H9 (cell line): ENCODE data around the gene FHOD3. TPM values are rescaled to one million over a fixed set of nuclear protein-coding genes. Genes with fewer than 3 reads are reported as not detected.

Source experiments
- DNase-seq: peaks from one replicate; pipeline ENCODE4 v3.0.0-alpha.2; 2017
- H2AFZ ChIP-seq: one replicate; pipeline ENCODE4 v1.6.1; 2013; ENCODE audit warnings: mild to moderate bottlenecking, low read length, control low read depth, moderate library complexity
- H2AK5ac ChIP-seq: 2 replicates; pipeline ENCODE4 v1.6.1; 2013; ENCODE audit warnings: low read length, control low read depth, mixed read lengths; ENCODE audit not compliant: insufficient read length
- H2BK120ac ChIP-seq: one replicate; pipeline ENCODE4 v1.6.1; 2013; ENCODE audit warnings: low read depth, mild to moderate bottlenecking, low read length, control low read depth, inconsistent platforms; ENCODE audit not compliant: poor library complexity, severe bottlenecking
- H2BK12ac ChIP-seq: 2 replicates; pipeline ENCODE4 v1.6.1; 2013; ENCODE audit warnings: low read length, control low read depth, mixed read lengths, low read depth; ENCODE audit not compliant: insufficient read length
- H2BK15ac ChIP-seq: 2 replicates; pipeline ENCODE4 v1.6.1; 2013; ENCODE audit warnings: low read depth, low read length, control low read depth
- H2BK20ac ChIP-seq: one replicate; pipeline ENCODE4 v1.6.1; 2013; ENCODE audit warnings: low read depth, mild to moderate bottlenecking, low read length, control low read depth, inconsistent platforms; ENCODE audit not compliant: poor library complexity, severe bottlenecking
- H2BK5ac ChIP-seq: 2 replicates; pipeline ENCODE4 v1.6.1; 2013; ENCODE audit warnings: low read length, control low read depth, mixed read lengths; ENCODE audit not compliant: insufficient read length
- H3K14ac ChIP-seq: 2 replicates; pipeline ENCODE4 v1.6.1; 2013; ENCODE audit warnings: low read length, control low read depth; ENCODE audit not compliant: insufficient read depth
- H3K18ac ChIP-seq: 2 replicates; pipeline ENCODE4 v1.6.1; 2013; ENCODE audit warnings: low read depth, mild to moderate bottlenecking, mixed read lengths, low read length, control low read depth; ENCODE audit not compliant: insufficient read length
- H3K23ac ChIP-seq: 2 replicates; pipeline ENCODE4 v1.6.1; 2013; ENCODE audit warnings: low read length, control low read depth, mixed read lengths, low read depth; ENCODE audit not compliant: insufficient read length
- H3K23me2 ChIP-seq: 2 replicates; pipeline ENCODE4 v1.6.1; 2013; ENCODE audit warnings: low read depth, mild to moderate bottlenecking, mixed read lengths, low read length, control low read depth; ENCODE audit not compliant: insufficient read length, poor library complexity, severe bottlenecking
- H3K27ac ChIP-seq: 2 replicates; pipeline ENCODE4 v1.5.1; 2013; ENCODE audit warnings: low read length, control low read depth, mixed read lengths, low read depth; ENCODE audit not compliant: insufficient read length
- H3K27me3 ChIP-seq: 2 replicates; pipeline ENCODE4 v1.6.1; 2013; ENCODE audit warnings: low read length, control low read depth, inconsistent platforms; ENCODE audit not compliant: insufficient read depth
- H3K4ac ChIP-seq: 2 replicates; pipeline ENCODE4 v1.6.1; 2013; ENCODE audit warnings: low read depth, mild to moderate bottlenecking, control low read depth, inconsistent platforms, low read length, moderate library complexity
- H3K4me1 ChIP-seq: 2 replicates; pipeline ENCODE4 v1.6.1; 2013; ENCODE audit warnings: low read length, control low read depth, inconsistent platforms; ENCODE audit not compliant: insufficient read depth
- H3K4me2 ChIP-seq: 2 replicates; pipeline ENCODE4 v1.6.1; 2013; ENCODE audit warnings: low read length, control low read depth, mixed read lengths; ENCODE audit not compliant: insufficient read length, insufficient read depth
- H3K56ac ChIP-seq: 2 replicates; pipeline ENCODE4 v1.6.1; 2013; ENCODE audit warnings: low read depth, mild to moderate bottlenecking, mixed read lengths, low read length, control low read depth; ENCODE audit not compliant: insufficient read length
- H3K79me1 ChIP-seq: 2 replicates; pipeline ENCODE4 v1.6.1; 2013; ENCODE audit warnings: low read depth, mild to moderate bottlenecking, moderate library complexity, low read length, control low read depth, inconsistent platforms; ENCODE audit not compliant: insufficient read depth, poor library complexity, severe bottlenecking
- H3K79me2 ChIP-seq: 2 replicates; pipeline ENCODE4 v1.6.1; 2013; ENCODE audit warnings: low read length, control low read depth, inconsistent platforms; ENCODE audit not compliant: insufficient read depth
- H3K9ac ChIP-seq: 2 replicates; pipeline ENCODE4 v1.6.1; 2013; ENCODE audit warnings: low read length, control low read depth, mixed read lengths; ENCODE audit not compliant: insufficient read length; ENCODE audit errors: extremely low read depth
- H3K9me3 ChIP-seq: one replicate; pipeline ENCODE4 v1.6.1; 2013; ENCODE audit warnings: low read depth, low read length, inconsistent platforms; ENCODE audit not compliant: control insufficient read depth
- H3T11ph ChIP-seq: one replicate; pipeline ENCODE4 v1.6.1; 2013; ENCODE audit warnings: mild to moderate bottlenecking, low read length, control low read depth, inconsistent platforms
- H4K20me1 ChIP-seq: one replicate; pipeline ENCODE4 v1.6.1; 2013; ENCODE audit not compliant: control insufficient read depth, insufficient read length, insufficient read depth
- H4K5ac ChIP-seq: 2 replicates; pipeline ENCODE4 v1.6.1; 2013; ENCODE audit warnings: low read depth, mild to moderate bottlenecking, mixed read lengths, low read length, control low read depth; ENCODE audit not compliant: insufficient read length
- H4K8ac ChIP-seq: replicated peaks from 2 replicates; pipeline ENCODE4 v1.6.1; 2013; ENCODE audit warnings: low read length, control low read depth, mixed read lengths, low read depth; ENCODE audit not compliant: insufficient read length
- H4K91ac ChIP-seq: 2 replicates; pipeline ENCODE4 v1.6.1; 2013; ENCODE audit warnings: low read depth, mild to moderate bottlenecking, moderate library complexity, mixed read lengths, low read length, control low read depth; ENCODE audit not compliant: insufficient read length
- H3K27ac Mint-ChIP-seq, 3 experiments: 2 replicates in 2 of 3; 3 replicates in 1 of 3; pipeline ENCODE4 v1.8.0; 2020 to 2021; ENCODE audit warnings: mixed read lengths in 3 of 3, mild to moderate bottlenecking in 1 of 3, moderate library complexity in 1 of 3
- H3K27me3 Mint-ChIP-seq: 2 replicates; pipeline ENCODE4 v1.8.0; 2021; ENCODE audit warnings: low read depth, mild to moderate bottlenecking, moderate library complexity, mixed read lengths
- H3K36me3 Mint-ChIP-seq, 3 experiments: 2 replicates in 2 of 3; 3 replicates in 1 of 3; pipeline ENCODE4 v1.8.0; 2020 to 2021; ENCODE audit warnings: low read depth in 3 of 3, mixed read lengths in 3 of 3; ENCODE audit not compliant: insufficient read depth in 1 of 3
- H3K4me1 Mint-ChIP-seq, 2 experiments: 2 replicates each; pipeline ENCODE4 v1.8.0; 2020; ENCODE audit warnings: mixed read lengths in 2 of 2
- H3K4me3 Mint-ChIP-seq, 2 experiments: 2 replicates in 1 of 2; 3 replicates in 1 of 2; pipeline ENCODE4 v1.8.0; 2020 to 2021; ENCODE audit warnings: mild to moderate bottlenecking in 2 of 2, mixed read lengths in 2 of 2, moderate library complexity in 1 of 2
- H3K9me3 Mint-ChIP-seq, 2 experiments: 2 replicates in 1 of 2; 3 replicates in 1 of 2; pipeline ENCODE4 v1.8.0; 2020; ENCODE audit warnings: mild to moderate bottlenecking in 2 of 2, mixed read lengths in 2 of 2, moderate library complexity in 1 of 2
- WGBS: extraction: QIAGEN DNeasy Blood & Tissue Kit; methylation state at CpG from one replicate; pipeline ENCODE4 v1.1.7; 2013; ENCODE audit warnings: missing lambda C conversion rate, low lambda C conversion rate, mixed read lengths; ENCODE audit not compliant: insufficient read length; ENCODE audit errors: extremely low coverage; 5-methylcytosine and 5-hydroxymethylcytosine counted together
- total RNA-seq: library from RNA; stranded (reverse); gene quantifications from 2 replicates; pipeline ENCODE4 v1.2.1, GENCODE V29; 2021
- TF ChIP-seq, protein P1 (sequence below): fragments of 200-600 bp; sonication (generic); conservative IDR thresholded peaks from 3 replicates; pipeline ENCODE4 v1.8.0; 2021; ENCODE audit warnings: antibody characterized with exemption, mild to moderate bottlenecking

Gene FHOD3
- total RNA-seq, 1 experiment from 2014 or later: 8.0 TPM

DNA sequence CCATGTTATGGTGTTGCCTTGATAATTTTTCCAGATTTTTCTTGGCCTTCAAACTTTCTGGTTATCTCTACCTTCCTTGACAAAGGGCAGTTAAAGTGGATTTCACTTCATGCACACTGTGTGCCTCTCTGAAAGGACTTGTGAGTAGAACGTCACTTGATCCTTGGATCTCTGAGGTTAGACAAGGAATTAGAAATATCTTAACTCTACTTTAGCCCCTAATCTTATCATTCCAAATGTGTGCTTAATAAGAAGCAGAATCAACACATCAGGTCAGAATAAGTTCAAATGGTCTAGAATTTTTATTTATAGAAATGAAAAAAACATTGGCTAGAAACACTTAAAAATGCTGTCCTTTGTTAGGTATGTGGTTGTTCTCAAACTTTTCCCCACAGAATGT, 325.6 kb downstream of the FHOD3 start:
- H4K91ac ChIP-seq: no peak overlapping the region
- Mint-ChIP-seq H3K9me3 (no peaks in the 10 kb centered on the region), H3K4me1 (no peaks in the 10 kb centered on the region), H3K27me3 (no peaks in the 10 kb centered on the region), H3K36me3 (peaks cover 0 to 5% (median 0%) of the 10 kb centered on the region in 3 experiments; a peak in 3 of 7 replicates), H3K4me3 (no peak overlapping the region), H3K27ac (no peak overlapping the region)
- no peak overlapping the region for H2BK15ac ChIP-seq
- DNase-seq: no peak
- no peak overlapping the region for H3T11ph ChIP-seq
- TF ChIP-seq, protein P1, sequence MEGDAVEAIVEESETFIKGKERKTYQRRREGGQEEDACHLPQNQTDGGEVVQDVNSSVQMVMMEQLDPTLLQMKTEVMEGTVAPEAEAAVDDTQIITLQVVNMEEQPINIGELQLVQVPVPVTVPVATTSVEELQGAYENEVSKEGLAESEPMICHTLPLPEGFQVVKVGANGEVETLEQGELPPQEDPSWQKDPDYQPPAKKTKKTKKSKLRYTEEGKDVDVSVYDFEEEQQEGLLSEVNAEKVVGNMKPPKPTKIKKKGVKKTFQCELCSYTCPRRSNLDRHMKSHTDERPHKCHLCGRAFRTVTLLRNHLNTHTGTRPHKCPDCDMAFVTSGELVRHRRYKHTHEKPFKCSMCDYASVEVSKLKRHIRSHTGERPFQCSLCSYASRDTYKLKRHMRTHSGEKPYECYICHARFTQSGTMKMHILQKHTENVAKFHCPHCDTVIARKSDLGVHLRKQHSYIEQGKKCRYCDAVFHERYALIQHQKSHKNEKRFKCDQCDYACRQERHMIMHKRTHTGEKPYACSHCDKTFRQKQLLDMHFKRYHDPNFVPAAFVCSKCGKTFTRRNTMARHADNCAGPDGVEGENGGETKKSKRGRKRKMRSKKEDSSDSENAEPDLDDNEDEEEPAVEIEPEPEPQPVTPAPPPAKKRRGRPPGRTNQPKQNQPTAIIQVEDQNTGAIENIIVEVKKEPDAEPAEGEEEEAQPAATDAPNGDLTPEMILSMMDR: no peak
- no peak overlapping the region for H3K9ac ChIP-seq
- H3K79me2 ChIP-seq: no peaks in the 10 kb centered on the region
- no peaks in the 10 kb centered on the region for H3K9me3 ChIP-seq
- no peak overlapping the region for H3K14ac ChIP-seq
- no peaks in the 10 kb centered on the region for H3K27me3 ChIP-seq
- no CpG with 5 or more reads among the region's 1 CpG for WGBS
- no peak overlapping the region for H2BK120ac ChIP-seq
- H3K23ac ChIP-seq: no peak overlapping the region
- no peaks in the 10 kb centered on the region for H3K4me1 ChIP-seq
- no peak overlapping the region for H4K5ac ChIP-seq
- no peak overlapping the region for H4K8ac ChIP-seq
- no peak overlapping the region for H2BK12ac ChIP-seq
- H3K79me1 ChIP-seq: no peaks in the 10 kb centered on the region
- H3K27ac ChIP-seq: no peak overlapping the region
- H3K56ac ChIP-seq: no peak overlapping the region
- no peak overlapping the region for H2BK5ac ChIP-seq
- no peak overlapping the region for H2BK20ac ChIP-seq
- no peak overlapping the region for H2AK5ac ChIP-seq
- no peak overlapping the region for H2AFZ ChIP-seq
- H3K4me2 ChIP-seq: no peak overlapping the region
- no peaks in the 10 kb centered on the region for H3K23me2 ChIP-seq
- H4K20me1 ChIP-seq: no peaks in the 10 kb centered on the region
- no peak overlapping the region for H3K4ac ChIP-seq
- H3K18ac ChIP-seq: no peak overlapping the region
